Measurements from ENCODE around the gene TPBGL.

- TF ChIP-seq CTCF (IDR thresholded peaks at IDR 0.05; ENCODE audit: insufficient read depth, low read depth, low read length) (no peak), EZH2 (IDR thresholded peaks at IDR 0.05; ENCODE audit: insufficient read depth, low read length) (no peak)
Observed at GRCh38 chr11:75273411-75274391, 33.1 kb downstream of the TPBGL start.

Data from astrocyte (in vitro differentiated cells and primary cell).